ENCODE results near the gene ZCCHC3.

ZCCHC3 gene

DNA sequence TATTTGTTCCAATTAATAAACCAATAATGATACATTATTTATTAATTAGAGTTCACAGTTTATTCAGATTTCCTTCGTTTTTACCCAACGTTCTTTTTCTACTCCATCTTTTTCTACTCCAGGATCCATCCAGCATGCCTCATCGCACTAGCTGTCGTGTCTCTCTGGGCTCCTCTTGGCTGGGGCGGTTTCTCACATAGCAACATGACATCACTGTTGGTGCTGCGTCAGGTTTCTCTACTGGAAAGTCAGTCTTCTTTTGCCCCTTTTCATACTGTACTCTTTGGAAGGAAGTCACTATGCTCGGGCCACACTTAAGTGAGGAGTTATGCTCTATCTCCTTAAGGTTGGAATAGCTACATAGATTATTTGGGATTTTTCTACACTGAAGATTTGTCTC is 14.2 kb downstream of the ZCCHC3 start:
- no peaks in the 10 kb centered on the region for H3K9me3 ChIP-seq
- H3K27me3 ChIP-seq, result no peaks in the 10 kb centered on the region
- no peak for TF ChIP-seq CTCF (IDR thresholded peaks at IDR 0.05)
- no peak overlapping the region for H3K4me3 ChIP-seq (ENCODE audit: low read depth in 1 of 2, low read length in 1 of 2)
- H3K36me3 ChIP-seq, result no peaks in the 10 kb centered on the region
- peaks cover 13 to 21% of the 10 kb centered on the region in 2 experiments for H3K4me1 ChIP-seq (ENCODE audit: control insufficient read depth in 1 of 2, insufficient read depth in 1 of 2, low read depth in 1 of 2, low read length in 1 of 2)
- no peak overlapping the region for H3K27ac ChIP-seq

DNA sequence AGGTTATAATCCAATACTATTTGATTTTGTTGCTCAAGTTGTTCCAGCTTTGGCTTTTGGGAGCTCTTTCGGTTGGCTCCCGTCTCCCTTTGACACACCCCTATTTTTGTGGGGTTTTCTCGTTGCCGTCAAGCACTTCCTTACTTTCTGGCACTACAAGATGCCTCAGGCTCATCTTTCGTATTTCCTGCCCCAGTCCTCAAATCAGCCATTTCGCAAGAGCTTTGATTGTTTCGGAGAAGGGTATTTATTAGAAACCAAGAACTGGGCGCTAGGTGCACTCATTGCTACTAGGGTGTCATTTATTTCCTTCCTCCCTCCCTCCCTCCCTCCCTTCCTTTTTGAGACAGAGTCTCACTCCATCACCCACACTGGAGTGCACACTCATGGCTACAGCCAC is 14.7 kb downstream of the ZCCHC3 start:
- no peaks in the 10 kb centered on the region for H3K27me3 ChIP-seq
- H3K36me3 ChIP-seq, result no peaks in the 10 kb centered on the region
- H3K4me1 ChIP-seq (ENCODE audit: control insufficient read depth in 1 of 2, insufficient read depth in 1 of 2, low read depth in 1 of 2, low read length in 1 of 2), result peaks cover 13 to 21% of the 10 kb centered on the region in 2 experiments
- H3K4me3 ChIP-seq (ENCODE audit: low read depth in 1 of 2, low read length in 1 of 2), result no peak overlapping the region
- no peaks in the 10 kb centered on the region for H3K9me3 ChIP-seq
- no peak overlapping the region for H3K27ac ChIP-seq
- no peak for TF ChIP-seq CTCF (IDR thresholded peaks at IDR 0.05)

DNA sequence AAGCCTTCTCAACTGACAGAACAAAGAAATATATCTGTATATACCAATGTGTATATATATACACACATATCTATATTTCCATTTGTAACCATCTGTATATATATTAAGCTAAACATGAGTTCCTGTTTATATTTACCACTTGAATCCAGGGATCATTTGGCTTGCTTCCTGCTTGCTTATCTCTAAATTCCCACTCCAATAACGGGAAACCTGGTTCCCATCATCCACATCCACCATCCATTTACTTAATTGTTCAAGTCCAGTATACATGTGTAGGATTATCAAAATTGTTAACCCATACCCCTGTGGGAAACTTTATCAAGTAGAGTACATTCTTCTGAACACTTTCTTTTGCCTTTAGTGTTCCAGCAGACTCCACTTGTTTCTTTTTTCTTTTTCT is 15.5 kb downstream of the ZCCHC3 start:
- no peaks in the 10 kb centered on the region for H3K9me3 ChIP-seq
- no peaks in the 10 kb centered on the region for H3K36me3 ChIP-seq
- H3K4me3 ChIP-seq (ENCODE audit: low read depth in 1 of 2, low read length in 1 of 2), result no peak overlapping the region
- H3K27me3 ChIP-seq, result no peaks in the 10 kb centered on the region
- no peak for TF ChIP-seq CTCF (IDR thresholded peaks at IDR 0.05)
- H3K4me1 ChIP-seq (ENCODE audit: control insufficient read depth in 1 of 2, insufficient read depth in 1 of 2, low read depth in 1 of 2, low read length in 1 of 2), result peaks cover 13 to 21% of the 10 kb centered on the region in 2 experiments
- H3K27ac ChIP-seq, result no peak overlapping the region

GRCh38 chr20:313402-313801 is 16.0 kb downstream of the ZCCHC3 start:
- Histone ChIP-seq H3K27me3 (no peaks in the 10 kb centered on the region), H3K27ac (no peak overlapping the region), H3K36me3 (no peaks in the 10 kb centered on the region), H3K9me3 (no peaks in the 10 kb centered on the region), H3K4me3 (ENCODE audit: low read depth in 1 of 2, low read length in 1 of 2) (no peak overlapping the region), H3K4me1 (ENCODE audit: control insufficient read depth in 1 of 2, insufficient read depth in 1 of 2, low read depth in 1 of 2, low read length in 1 of 2) (peaks cover 13 to 21% of the 10 kb centered on the region in 2 experiments)
- no peak for TF ChIP-seq CTCF (IDR thresholded peaks at IDR 0.05)

GRCh38 chr20:313948-314347 is 16.6 kb downstream of the ZCCHC3 start:
- no peaks in the 10 kb centered on the region for H3K36me3 ChIP-seq
- no peak overlapping the region for H3K4me3 ChIP-seq (ENCODE audit: low read depth in 1 of 2, low read length in 1 of 2)
- no peaks in the 10 kb centered on the region for H3K27me3 ChIP-seq
- H3K27ac ChIP-seq, result no peak overlapping the region
- TF ChIP-seq CTCF (IDR thresholded peaks at IDR 0.05), result no peak
- H3K4me1 ChIP-seq (ENCODE audit: control insufficient read depth in 1 of 2, insufficient read depth in 1 of 2, low read depth in 1 of 2, low read length in 1 of 2), result peaks cover 13 to 21% of the 10 kb centered on the region in 2 experiments
- H3K9me3 ChIP-seq, result no peaks in the 10 kb centered on the region
